GM23248 (cell line): ENCODE results near the gene DNAJB7.

Experiments
- EZH2 ChIP-seq: fragments of 200-600 bp; sonication (generic); IDR thresholded peaks from 2 replicates; pipeline ENCODE4 v1.6.1; 2018; ENCODE audit warnings: antibody characterized with exemption, mild to moderate bottlenecking; ENCODE audit not compliant: insufficient read depth, poor library complexity, severe bottlenecking
- EZH2phosphoT487 ChIP-seq: fragments of 200-600 bp; sonication (generic); IDR thresholded peaks from 2 replicates; pipeline ENCODE4 v1.6.1; 2018; ENCODE audit warnings: antibody characterized with exemption, moderate library complexity, mild to moderate bottlenecking, low read depth; ENCODE audit not compliant: insufficient read depth

DNA sequence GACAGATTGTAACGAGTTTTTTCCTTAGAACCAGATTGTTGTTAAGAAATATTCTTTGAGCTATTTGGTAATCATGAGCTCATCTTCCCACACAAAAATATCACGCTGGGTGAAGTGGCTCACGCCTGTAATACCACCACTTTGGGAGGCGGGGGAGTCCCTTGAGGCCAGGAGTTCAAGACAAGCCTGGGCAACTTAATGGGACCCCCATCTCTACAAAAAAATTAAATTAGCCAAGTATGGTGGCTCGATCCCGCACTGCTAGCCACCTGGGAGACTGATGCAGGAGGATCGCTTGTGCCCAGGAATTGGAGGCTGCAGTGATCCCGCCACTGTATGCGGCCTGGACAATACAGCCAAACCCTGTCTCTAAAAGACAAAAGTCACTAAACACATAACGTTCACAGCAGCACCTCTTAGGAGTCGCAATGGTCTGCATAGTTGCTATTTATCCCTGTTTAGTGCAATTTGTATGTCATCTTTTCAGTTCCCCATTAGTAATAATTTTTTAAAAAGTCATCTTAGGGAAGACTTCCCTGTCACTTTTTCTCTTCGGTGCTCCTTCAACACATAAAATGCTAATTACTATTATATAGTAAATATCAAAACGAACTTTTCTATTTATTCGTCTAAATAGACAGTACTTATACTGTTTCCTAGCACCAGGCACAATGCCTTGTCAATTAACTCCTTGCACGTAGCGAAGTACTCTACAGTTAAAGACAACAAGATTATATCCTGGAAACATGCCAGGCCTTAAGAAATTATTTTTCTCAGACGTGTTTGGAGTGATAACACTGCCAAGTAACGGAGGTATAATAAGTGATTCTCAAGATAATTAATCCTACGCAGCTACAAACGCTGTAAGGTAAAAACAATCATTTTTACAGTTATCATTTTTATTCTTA, 6.6 kb downstream of the DNAJB7 start:
- TF ChIP-seq EZH2 = no peak
- no peak for TF ChIP-seq EZH2phosphoT487
